ENCODE results near the gene PRDX3. TPM values are rescaled to one million over a fixed set of nuclear protein-coding genes. Genes with fewer than 3 reads are reported as not detected.
"Not testable (repeated sequence)": the region's sequence is repeated elsewhere in the genome, so short reads cannot be mapped to it uniquely, and the experiment has no call there.

The PRDX3 gene
- total RNA-seq, 3 donors from 2014 or later (not counting 1 experiment from before 2014, with no cell fraction given) = 12.5 to 17.4 (median 15.3) TPM

- Histone ChIP-seq H3K9me3 (ENCODE audit: control insufficient read depth, insufficient read depth, low read length) (no peaks in the 10 kb centered on the region), H3K27me3 (ENCODE audit: control insufficient read depth, insufficient read depth, low read length) (no peaks in the 10 kb centered on the region), H3K4me1 (ENCODE audit: control insufficient read depth, insufficient read depth, low read length) (peaks cover under 1% of the 10 kb centered on the region), H3K36me3 (ENCODE audit: control insufficient read depth, insufficient read depth, low read length) (peaks cover 29% of the 10 kb centered on the region), H3K27ac (ENCODE audit: low read length) (no peak overlapping the region), H3K4me3 (ENCODE audit: low read length) (no peak overlapping the region)
- 91% methylated on average over 8 of the region's 8 CpGs for WGBS (ENCODE audit: insufficient coverage)
- DNase-seq (no peak), ATAC-seq (no peak)
- intact Hi-C loops (cut with micrococcal nuclease) = no loop called here
- TF ChIP-seq, protein P1, sequence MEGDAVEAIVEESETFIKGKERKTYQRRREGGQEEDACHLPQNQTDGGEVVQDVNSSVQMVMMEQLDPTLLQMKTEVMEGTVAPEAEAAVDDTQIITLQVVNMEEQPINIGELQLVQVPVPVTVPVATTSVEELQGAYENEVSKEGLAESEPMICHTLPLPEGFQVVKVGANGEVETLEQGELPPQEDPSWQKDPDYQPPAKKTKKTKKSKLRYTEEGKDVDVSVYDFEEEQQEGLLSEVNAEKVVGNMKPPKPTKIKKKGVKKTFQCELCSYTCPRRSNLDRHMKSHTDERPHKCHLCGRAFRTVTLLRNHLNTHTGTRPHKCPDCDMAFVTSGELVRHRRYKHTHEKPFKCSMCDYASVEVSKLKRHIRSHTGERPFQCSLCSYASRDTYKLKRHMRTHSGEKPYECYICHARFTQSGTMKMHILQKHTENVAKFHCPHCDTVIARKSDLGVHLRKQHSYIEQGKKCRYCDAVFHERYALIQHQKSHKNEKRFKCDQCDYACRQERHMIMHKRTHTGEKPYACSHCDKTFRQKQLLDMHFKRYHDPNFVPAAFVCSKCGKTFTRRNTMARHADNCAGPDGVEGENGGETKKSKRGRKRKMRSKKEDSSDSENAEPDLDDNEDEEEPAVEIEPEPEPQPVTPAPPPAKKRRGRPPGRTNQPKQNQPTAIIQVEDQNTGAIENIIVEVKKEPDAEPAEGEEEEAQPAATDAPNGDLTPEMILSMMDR (IDR thresholded peaks at IDR 0.05) = no peak
- no peaks in the 10 kb centered on the region for H3K27me3 Mint-ChIP-seq (ENCODE audit: low read depth in 2 of 2)
- H3K4me3 Mint-ChIP-seq = no peak overlapping the region
- H3K9me3 Mint-ChIP-seq = no peaks in the 10 kb centered on the region
- no peaks in the 10 kb centered on the region for H3K36me3 Mint-ChIP-seq
- no peaks in the 10 kb centered on the region for H3K4me1 Mint-ChIP-seq
- H3K27ac Mint-ChIP-seq = no peak overlapping the region
These were observed 19.3 kb downstream of the PRDX3 start for GRCh38 chr10:119159332-119159731.

GRCh38 chr10:119153661-119154060 lies 25.0 kb downstream of the PRDX3 start:
- H3K27me3 ChIP-seq (ENCODE audit: control insufficient read depth, insufficient read depth, low read length) = no peaks in the 10 kb centered on the region
- ATAC-seq (no peak), DNase-seq (no peak)
- H3K4me3 ChIP-seq (ENCODE audit: low read length) = no peak overlapping the region
- no peaks in the 10 kb centered on the region for H3K9me3 ChIP-seq (ENCODE audit: control insufficient read depth, insufficient read depth, low read length)
- Mint-ChIP-seq H3K36me3 (peaks cover 7% of the 10 kb centered on the region), H3K4me3 (no peak overlapping the region), H3K27ac (no peak overlapping the region), H3K9me3 (no peaks in the 10 kb centered on the region), H3K4me1 (peaks cover 0 to 4% of the 10 kb centered on the region in 2 donors), H3K27me3 (ENCODE audit: low read depth in 2 of 2) (no peaks in the 10 kb centered on the region)
- H3K27ac ChIP-seq (ENCODE audit: low read length) = no peak overlapping the region
- TF ChIP-seq, protein P1 (IDR thresholded peaks at IDR 0.05) = no peak
- H3K4me1 ChIP-seq (ENCODE audit: control insufficient read depth, insufficient read depth, low read length) = no peaks in the 10 kb centered on the region
- peaks cover 28% of the 10 kb centered on the region for H3K36me3 ChIP-seq (ENCODE audit: control insufficient read depth, insufficient read depth, low read length)
- intact Hi-C loops (cut with micrococcal nuclease) = no loop called here
- WGBS (ENCODE audit: insufficient coverage) = 98% methylated on average over 11 of the region's 12 CpGs

- Mint-ChIP-seq H3K27me3 (ENCODE audit: low read depth in 2 of 2) (no peaks in the 10 kb centered on the region), H3K9me3 (no peaks in the 10 kb centered on the region), H3K27ac (no peak overlapping the region), H3K4me1 (peaks cover 0 to 4% of the 10 kb centered on the region in 2 donors), H3K36me3 (peaks cover 7% of the 10 kb centered on the region), H3K4me3 (no peak overlapping the region)
- H3K27ac ChIP-seq (ENCODE audit: low read length) = no peak overlapping the region
- no peaks in the 10 kb centered on the region for H3K27me3 ChIP-seq (ENCODE audit: control insufficient read depth, insufficient read depth, low read length)
- TF ChIP-seq, protein P1 (IDR thresholded peaks at IDR 0.05) = no peak
- DNase-seq (no peak), ATAC-seq (no peak)
- H3K4me3 ChIP-seq (ENCODE audit: low read length) = no peak overlapping the region
- H3K9me3 ChIP-seq (ENCODE audit: control insufficient read depth, insufficient read depth, low read length) = no peaks in the 10 kb centered on the region
- intact Hi-C loops (cut with micrococcal nuclease) = no loop called here
- 92% methylated on average over 5 of the region's 5 CpGs for WGBS (ENCODE audit: insufficient coverage)
- peaks cover 28% of the 10 kb centered on the region for H3K36me3 ChIP-seq (ENCODE audit: control insufficient read depth, insufficient read depth, low read length)
- no peaks in the 10 kb centered on the region for H3K4me1 ChIP-seq (ENCODE audit: control insufficient read depth, insufficient read depth, low read length)
These were observed 25.6 kb downstream of the PRDX3 start for GRCh38 chr10:119153041-119153440.

DNA sequence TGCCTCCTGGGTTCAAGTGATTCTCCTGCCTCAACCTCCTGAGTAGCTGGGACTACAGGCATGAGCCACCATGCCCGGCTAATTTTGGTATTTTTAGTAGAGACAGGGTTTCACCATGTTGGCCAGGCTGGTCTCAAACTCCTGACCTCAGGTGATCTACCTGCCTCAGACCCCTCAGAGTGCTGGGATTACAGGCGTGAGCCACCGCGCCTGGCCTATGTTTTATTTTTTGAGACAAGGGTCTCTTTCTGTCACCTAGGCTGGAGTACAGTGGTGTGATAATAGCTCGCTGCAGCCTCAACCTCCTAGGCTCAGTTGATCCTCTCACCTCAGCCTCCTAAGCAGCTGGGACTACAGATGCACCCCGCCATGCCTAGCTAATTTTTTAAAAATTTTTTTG lies 27.0 kb downstream of the PRDX3 start:
- ATAC-seq; H3K9me3 Mint-ChIP-seq; H3K4me1 Mint-ChIP-seq; H3K27ac ChIP-seq (ENCODE audit: low read length); H3K27me3 Mint-ChIP-seq (ENCODE audit: low read depth in 2 of 2); H3K4me3 ChIP-seq (ENCODE audit: low read length); intact Hi-C loops (cut with micrococcal nuclease); H3K4me1 ChIP-seq (ENCODE audit: control insufficient read depth, insufficient read depth, low read length); H3K27ac Mint-ChIP-seq; H3K4me3 Mint-ChIP-seq; H3K9me3 ChIP-seq (ENCODE audit: control insufficient read depth, insufficient read depth, low read length); DNase-seq; H3K27me3 ChIP-seq (ENCODE audit: control insufficient read depth, insufficient read depth, low read length); H3K36me3 Mint-ChIP-seq: not testable (repeated sequence)
- peaks cover 32% of the 10 kb centered on the region for H3K36me3 ChIP-seq (ENCODE audit: control insufficient read depth, insufficient read depth, low read length)
- WGBS (ENCODE audit: insufficient coverage) = 95% methylated on average over 6 of the region's 6 CpGs
